DMS79 (cell line): Measurements from ENCODE around the gene ELL.

Experiments used
- DNase-seq: peaks from one replicate; lab custom pipeline; 2025; lab: John Stamatoyannopoulos, UW

Gene ELL

DNA sequence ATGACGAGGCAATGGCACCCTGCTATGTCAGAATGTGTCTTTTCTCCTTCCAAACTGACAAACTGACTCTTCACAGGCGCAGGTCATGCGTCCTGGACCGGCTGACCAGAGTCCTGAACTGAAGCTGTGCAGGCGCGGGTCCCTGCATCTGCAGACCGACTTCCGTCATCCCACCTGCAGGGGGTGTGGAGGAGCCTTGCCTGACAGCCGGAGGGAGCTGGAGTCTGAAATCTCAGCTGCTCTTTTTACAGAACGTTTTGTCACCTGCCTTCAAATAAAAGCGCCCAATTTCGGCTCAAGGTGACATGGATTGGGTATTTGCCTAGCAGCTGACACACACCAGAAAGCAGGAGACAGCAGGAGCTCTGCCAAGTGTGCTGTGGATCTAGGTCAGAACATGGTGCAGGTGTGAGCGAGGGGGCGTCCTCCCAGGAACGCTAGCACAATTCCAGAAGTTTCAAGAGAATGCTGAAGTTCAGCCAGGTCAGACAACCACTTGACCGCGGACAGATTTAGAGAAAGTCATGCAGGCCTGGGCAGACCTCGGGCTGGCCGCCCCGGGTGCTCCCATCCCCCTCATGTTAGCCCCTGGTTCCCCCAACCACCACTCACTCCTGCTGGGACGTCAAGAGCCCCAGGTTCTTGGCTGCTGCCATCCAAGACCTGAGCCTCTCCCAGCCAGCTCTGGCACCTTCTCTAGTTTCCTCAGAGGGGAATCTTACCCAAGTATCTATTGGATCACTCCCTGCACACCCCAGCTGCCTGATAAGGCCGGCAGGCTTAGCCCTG, 32.8 kb downstream of the ELL start:
- peak; percentile 18 for DNase-seq

DNA sequence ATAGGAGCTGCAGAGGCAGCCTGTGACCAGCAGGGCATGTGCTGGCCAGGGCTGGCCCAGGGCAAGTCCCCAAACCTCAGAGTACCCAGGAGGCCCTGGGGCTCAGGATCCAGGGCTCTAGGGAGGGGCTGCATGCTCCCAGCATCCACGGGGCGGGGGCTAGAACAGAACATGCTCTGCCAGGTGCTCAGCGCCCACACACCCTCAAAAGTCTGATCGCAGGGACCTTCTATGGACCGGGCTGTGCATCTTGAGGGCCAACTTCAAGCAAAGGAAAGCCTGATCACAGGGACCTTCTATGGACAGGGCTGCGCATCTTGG, 33.5 kb downstream of the ELL start:
- no peak for DNase-seq

DNA sequence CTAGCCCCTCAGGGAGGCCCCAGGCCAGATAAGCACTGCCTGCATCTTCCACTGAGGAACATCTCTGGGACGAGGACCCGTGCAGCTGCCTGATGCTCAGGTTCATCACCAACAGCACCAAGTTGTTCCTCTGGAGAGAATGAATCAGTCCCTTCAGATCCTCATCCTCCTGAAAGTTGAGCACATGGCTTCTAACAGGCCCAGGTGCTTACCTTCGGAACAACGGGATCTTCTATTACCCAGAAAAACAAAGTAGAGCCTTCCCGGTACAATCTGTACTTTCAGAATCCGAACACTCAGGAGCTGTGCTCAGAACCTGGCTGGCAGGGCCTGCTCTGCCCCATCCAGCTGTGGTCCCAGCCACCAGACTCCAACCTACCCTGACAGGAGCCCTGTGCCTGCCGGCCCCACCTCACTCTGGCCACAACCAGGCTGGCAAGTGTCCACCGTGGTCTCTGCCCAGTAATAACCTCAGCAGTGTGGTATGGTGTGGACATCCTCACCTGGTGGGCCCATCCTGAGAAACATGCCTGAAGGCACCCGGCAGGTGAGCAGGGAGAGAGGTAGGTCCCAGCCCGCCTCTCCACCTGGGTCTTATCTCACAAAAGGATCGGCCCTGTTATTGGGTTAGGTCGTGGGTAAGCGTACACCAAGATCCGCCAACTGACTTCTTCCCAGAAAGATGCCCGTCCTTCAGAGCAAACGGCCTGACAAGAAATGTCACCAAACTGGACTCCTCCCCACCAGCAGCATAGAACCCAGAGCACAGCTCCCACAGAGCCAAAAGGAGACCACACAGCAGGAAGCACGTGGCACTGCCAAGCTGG, 34.1 kb downstream of the ELL start:
- no peak for DNase-seq

DNA sequence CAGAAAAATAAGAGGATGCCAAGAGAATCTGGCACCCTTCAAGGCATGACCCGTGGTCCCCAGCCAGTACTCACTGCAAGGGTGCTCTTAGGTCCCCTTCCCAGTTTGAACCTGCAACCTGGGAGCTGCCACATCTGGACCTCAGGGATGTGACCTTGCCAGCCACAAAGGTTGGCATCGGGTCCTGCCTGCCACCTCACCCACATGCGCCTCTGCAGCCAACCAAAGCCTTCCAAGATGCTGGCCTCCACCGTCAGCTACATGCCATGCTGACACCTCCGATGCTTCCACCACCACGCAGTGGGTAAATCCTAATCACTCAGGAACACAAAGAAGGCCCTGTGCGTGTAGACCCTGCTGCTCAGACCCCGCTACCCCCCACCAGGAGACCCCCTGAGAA, 35.1 kb downstream of the ELL start:
- no peak for DNase-seq

DNA sequence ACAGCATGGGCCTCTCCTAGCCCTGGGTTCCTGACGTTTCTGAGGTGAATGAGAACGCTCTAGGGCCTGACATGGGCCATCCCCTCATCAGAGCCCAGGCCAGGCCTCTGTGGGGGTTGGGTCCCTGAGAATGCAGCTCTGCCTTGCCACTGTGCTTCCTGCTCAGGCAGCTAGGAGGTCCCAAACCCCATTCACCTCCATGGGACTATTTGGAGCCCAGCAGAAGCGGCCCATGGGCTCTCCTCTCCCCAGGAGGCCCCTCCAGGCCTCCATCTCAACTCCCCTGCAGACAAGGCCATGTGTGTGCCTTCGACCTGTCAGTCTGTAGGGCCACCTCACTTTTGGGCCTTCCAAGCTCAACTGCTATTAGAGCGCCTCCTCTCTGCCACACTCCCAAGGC, 36.9 kb downstream of the ELL start:
- DNase-seq: no peak

DNA sequence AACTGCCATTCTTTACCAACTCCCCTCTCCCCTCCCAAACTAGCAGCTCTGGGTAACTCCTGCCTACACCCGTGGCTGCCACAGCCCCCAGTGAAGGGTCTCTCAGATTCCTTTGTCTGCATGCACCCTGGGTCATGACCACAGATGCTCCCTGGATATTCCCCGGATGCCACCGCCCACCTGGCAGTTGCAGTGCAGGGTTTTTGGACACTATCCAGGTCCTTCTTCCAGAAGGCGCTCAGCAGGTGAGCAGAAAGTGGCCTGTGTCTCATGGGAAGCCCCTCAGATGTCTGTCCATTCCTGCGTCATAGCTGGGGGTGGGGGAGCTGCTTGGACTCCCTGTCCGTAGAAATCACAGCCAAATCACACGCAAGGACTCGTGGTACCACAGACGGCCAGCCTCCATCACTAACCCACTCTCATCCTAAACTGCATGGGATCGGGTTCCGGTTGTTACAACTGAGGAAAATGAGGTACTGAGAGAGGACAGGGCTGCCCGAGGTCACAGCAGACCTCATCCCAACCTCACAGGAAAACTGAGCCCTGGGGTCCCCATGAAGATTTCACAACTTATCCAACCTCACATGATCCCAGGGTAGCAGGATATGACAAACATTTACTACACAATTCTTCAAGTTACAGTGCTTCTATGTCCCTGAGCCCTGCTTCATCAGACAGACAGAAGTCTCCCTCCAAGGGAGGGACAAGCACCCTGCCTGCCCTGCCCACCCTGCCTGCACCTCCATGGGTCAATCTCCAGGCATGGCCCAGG, 38.6 kb downstream of the ELL start:
- DNase-seq: peak; percentile 61

DNA sequence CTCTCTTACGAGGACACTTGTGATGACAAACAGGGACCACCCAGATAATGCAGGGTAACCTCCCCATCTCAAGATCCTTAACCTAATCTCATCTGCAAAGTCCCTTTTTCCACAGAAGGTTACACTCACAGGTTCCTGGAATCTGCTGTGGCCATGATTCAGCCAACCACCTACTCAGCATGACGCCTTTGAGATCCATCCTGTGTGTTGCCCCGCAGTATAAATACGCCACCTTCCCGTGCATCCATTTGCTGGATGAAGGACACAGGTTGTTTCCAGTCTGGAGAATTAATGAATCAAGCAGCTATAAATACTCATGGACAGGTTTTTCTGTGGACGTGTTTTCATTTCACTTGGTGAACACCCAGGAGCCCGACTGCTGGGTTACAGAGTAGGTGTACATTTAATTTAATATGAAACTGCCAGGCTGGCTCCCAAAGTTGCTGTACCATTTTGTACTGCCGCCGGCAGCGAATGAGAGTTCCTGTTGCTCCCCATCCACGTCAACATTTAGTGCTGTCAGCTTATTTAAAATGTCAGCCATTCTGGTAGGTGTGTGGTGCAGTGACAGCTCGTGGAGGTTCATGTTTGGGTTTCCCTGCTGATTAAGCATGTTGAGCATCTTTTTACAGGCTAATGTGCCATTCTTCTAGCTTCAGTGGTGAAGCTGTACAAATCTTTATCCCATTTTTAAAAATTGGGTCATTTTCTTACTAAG, 40.2 kb downstream of the ELL start:
- no peak for DNase-seq

DNA sequence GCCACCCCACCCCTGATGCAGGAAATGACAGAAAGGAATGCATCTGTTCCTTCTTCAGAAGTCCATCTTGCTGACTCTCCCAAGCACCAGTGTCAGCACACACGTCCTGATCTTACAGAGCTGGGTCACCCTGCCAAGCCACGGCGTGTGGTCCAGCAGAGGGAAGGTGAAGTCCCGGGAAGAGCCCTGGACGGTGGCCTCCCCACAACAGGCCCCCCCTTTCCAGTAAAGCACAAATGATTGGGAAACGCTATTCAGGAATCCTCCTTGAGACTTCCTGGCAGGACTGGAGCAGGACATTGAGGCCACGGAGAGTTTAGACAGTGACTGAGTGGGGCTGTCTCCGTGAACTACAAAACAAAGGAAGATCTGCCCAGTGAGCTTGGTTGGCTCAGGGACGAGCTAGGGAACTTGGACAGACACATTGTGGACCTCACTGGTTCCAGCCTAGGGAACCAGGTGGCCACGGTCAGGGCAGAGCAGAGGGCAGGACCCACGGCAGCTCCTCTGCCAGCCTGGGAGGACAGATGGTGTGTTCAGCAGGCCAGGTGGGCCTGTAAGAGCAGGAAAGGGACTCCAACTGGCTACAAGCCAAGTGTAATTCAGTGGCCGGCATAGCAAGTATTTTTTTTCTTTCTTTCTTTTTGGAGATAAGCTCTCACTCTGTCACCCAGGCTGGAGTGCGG, 41.7 kb downstream of the ELL start:
- DNase-seq: peak; percentile 61

DNA sequence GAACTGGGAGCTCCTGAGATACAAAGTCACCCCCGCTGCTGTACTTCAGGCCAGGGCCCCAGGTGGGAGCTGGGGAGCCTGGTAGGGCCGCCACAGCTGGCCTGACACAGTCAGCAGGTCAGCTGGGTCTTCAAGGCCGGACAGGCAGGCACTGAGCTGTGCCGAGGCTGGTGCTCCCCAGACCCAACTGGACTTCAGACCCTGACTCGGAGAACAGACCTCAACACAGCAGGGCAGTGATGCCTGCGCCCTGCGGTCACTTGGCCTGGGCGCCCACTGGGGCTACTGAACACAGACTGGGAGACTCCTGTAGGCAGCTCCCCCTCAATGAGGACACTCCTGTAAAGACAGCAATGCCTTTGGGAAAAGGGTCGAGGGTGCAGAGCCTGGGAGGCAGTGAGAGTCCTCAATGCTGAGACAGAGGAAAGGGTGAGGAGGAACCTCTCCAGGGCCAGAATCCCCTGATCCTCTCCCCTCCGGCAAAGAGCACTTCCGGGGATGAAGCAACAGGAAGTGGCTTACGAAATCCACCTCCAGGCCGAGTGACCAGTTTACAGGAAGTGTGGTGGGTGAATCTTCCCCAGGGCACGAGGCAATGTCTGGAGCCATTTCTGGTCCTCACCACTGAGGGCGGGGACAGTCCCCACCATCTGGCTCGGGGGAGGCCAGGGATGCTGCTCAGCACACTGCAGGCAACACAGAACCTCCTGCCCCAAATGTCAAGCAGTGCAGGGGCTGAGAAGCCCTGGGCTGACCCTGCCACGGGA, 43.1 kb downstream of the ELL start:
- no peak for DNase-seq

DNA sequence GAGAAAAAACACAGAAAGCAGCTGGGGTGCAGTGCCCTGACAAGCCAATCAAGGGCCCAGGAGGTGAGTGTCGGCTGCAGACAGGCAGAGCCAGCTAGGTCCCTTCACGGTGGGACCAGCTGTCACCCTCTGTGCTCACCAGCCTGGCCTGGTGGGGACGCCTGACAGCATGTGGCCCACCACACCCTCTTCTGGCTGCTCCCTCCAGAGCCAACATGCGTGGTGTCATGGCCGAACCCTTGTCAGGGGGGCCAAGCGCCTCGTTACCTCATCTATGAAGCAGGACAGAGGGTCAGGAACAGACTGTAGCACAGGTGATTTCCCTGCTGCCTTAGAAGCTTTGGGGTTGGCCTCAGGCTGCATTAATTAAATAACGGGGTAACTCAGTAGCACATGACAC, 43.9 kb downstream of the ELL start:
- no peak for DNase-seq

DNA sequence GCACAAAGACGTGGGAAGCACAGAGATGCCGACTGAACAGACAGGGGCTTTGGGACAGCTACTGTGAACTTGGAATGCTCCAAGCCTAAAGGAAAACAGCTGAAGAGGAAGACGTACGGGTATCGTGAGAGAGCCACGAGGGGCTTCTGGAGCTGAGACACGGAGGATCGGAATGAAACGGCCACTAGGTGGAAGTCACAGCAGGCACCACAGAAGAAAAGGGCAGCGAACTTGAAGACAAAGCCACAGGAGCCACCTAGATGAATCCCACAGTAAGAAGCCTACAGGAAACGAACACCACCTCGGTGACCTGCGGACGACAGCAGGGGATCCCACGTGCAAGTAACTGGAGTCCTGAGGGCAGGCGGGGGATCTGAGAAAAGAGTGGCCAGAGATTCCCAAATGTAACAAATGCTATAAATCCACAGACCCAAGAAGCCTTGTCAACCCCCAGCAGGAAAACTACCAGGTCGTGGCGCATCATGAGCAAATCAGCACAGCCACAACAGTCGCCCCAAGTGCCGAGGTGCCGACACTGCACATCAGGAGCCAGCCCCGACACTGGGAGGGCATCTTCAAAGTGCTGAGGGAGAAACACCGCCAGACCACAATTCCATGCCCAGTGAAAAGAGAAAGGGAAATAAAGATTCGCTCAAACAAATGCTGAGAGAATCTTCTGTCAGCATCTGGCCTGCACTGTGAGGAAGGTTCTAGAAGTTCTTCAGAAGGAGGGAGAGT, 44.7 kb downstream of the ELL start:
- no peak for DNase-seq

DNA sequence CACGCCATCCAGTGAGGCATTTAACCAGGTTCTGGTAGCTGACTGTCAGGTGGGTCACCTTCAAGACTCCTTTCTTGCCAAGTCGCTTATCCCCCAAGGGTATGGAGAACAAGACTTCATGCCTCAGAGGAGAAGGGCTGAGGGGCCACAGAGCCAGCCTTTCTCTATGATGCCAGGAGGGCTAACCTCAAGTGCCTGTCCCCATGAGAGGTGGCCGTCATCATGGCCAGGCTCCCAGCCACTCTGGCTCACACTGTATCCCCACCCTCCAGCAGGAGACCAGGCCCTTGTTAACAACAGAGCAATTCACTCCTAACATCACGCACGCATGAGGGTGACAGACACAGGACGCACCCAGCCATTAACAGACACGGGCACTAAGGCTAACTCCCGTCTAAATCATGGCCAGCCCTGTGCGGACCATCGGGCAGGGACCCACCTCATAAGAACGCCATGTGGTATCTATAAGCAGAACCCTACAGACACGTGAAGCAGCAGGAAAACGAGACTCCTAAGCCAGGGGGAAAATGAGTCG, 45.3 kb downstream of the ELL start:
- DNase-seq: no peak

DNA sequence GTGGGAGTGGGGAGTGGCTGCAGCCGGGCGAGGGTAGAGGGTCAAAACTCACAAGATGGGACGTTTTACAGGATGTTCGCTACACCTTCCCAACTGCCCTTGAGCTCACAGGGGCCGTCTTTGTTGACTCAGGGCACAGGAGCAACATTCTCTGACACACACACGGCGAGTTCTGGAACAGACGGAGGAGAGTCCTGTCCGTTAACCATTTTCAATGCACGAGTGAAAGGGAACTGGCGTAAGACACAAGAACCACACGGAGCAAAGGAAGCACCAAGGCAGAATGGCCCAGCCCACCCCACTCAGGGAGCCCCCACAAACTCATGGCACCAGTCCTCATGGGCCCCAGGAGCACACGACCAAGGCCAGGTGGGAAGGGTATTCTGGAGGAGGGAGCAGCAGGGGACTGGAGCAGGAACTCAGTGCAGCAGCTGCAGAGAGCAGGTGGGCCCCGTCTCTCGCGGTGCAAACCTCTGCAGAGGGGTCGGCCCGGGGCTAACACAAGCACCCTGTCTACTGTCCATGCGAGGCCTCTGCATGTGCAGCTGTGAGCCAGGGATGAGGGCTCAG, 46.0 kb downstream of the ELL start:
- no peak for DNase-seq

DNA sequence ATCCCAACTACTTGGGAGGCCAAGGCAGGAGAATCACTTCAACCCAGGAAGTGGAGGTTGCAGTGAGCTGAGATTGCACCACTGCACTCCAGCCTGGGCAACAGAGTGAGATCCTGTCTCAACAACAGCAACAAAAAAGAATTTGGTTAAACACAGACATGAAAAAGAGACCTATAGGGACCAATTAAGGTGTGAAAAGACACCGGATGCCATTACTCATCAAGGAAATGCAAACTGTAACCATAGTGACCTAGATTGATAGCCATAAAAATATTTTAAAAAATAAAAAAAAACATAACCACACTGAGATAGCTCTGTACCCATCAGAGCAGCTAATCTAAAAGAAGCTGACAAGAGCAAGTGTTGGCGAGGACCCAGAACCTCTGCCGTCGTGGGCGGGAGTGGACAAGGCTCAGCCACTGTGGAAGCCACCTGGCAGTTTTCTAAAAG, 46.8 kb downstream of the ELL start:
- no peak for DNase-seq

DNA sequence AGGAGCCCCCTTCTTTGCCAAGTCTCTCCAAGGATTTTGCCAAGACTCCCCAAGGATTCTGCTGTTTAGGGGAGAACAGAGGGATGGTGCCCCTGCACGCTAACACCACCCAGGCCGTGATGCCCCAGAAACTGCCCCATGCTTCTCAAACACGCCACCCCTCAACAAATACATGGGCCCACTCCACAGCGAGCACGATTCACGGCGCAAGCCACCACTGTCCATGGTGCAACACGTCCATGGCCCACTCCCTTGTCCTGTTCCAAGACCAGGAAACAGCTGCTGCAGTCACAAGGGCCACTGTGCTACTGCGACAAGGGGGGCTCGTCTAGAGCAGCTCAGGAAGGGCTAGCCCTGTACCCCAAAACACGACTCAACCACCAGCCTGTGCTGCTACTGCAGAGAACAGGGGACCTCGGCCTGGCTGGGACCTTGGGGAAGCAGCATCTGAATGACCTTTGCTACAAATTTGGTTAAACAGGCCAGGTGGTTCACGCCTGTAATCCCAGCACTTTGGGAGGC, 47.4 kb downstream of the ELL start:
- no peak for DNase-seq

DNA sequence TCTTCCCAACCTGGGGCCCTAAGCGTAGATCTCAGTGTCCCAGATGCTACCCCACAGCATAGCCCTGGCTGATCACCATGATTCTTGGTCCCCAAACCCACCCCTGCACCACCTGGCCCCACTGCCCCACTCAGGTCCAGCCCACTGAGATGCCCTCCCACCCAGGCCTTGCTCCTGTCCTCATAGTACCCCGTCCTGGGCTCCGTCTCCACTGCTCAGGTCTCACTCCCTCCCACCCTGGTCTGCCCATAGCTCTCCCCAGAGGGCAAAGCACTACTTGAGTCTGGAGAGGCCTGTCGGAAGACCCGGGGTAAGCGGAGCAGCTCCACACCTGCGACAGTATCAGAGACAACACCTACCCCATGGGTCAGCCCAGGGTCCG, 48.2 kb downstream of the ELL start:
- no peak for DNase-seq

DNA sequence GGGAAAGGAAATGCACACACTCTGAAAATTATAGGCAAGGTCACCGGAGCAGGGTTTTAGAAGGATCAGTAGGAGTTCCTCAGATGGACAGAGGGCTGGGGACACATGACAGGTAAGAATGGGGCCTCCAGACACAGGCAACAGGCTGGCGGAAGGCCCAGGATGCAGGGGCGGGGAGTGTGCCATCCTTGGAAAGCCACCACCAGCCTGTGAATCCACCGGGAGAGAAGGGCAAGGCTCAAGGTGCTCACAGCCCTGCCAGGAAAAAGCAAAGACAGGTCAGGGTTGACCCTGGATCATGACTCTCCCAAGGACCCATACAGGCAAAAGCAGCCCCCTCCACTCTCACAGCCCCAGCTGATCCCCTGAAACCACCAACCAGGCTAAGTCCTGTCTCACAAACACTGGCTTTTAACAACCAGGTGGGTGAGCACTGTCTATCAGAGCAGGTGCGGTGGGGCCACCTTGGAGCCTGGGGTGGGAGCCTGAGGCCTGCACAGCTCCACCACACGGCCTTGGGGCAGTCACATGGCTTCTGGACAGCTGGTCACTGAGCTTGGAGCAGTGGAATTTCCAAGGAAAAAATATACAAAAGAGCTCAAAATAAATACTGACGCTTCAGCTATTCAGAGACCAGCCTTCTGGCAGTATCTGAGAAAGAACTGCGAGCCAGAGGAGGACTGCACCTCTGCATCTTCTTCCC, 48.7 kb downstream of the ELL start:
- DNase-seq: no peak

DNA sequence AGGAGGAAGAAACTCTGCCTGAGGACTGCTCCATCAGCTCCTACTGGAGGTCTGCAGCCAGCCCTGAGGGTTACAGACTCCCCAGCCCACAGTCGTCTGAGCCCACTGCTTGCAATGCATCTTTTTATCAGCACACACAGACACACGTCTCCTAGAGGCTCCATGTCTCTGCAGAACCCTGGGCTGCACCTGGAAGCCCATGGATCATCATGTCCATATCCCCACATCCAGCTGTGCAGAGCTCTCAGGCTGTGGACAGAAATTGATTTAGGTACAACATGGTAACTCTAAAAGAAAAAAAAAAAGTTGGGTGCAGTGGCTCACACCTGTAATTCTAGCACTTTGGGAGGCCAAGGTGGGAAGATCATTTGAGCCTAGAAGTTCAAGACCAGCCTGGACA, 51.1 kb downstream of the ELL start:
- DNase-seq: no peak
